Spinal cord (tissue), 10 donors: Measurements from ENCODE around the gene FOSB. TPM values are rescaled to one million over a fixed set of nuclear protein-coding genes. Genes with fewer than 3 reads are reported as not detected.
A peak's percentile ranks its signal among the peaks of the same experiment; 100 is the strongest.

ENCODE experiments used
- DNase-seq, 6 donors: peaks; one replicate each; pipeline versions ENCODE4 v3.0.0 to v3.0.0-alpha.2; 2013 to 2015; ENCODE audit warnings: low spot score in 6 of 6, low read depth in 4 of 6
- H3K27ac ChIP-seq: one replicate; pipeline ENCODE4 v1.5.1; 2013; ENCODE audit warnings: low read depth, low read length, control low read depth
- H3K27me3 ChIP-seq: one replicate; pipeline ENCODE4 v1.6.1; 2013; ENCODE audit warnings: low read length; ENCODE audit not compliant: control insufficient read depth, insufficient read depth
- H3K36me3 ChIP-seq: one replicate; pipeline ENCODE4 v1.6.1; 2013; ENCODE audit warnings: low read length; ENCODE audit not compliant: control insufficient read depth, insufficient read depth
- H3K4me1 ChIP-seq: one replicate; pipeline ENCODE4 v1.6.1; 2013; ENCODE audit warnings: low read length; ENCODE audit not compliant: control insufficient read depth, insufficient read depth
- H3K4me3 ChIP-seq: one replicate; pipeline ENCODE4 v1.5.1; 2013; ENCODE audit warnings: low read depth, low read length, control low read depth
- H3K9me3 ChIP-seq: one replicate; pipeline ENCODE4 v1.6.1; 2013; ENCODE audit warnings: low read length; ENCODE audit not compliant: control insufficient read depth, insufficient read depth
- WGBS: methylation state at CpG from one replicate; pipeline ENCODE4 v1.1.5; 2013; ENCODE audit warnings: missing lambda C conversion rate; ENCODE audit not compliant: insufficient coverage; 5-methylcytosine and 5-hydroxymethylcytosine counted together
- long read RNA-seq, 4 donors: transcript quantifications; one replicate each; lab custom pipeline, GENCODE V29; 2026
- polyA plus RNA-seq, 2 donors: library from polyadenylated mRNA; unstranded; fragments of 120-200 nt; gene quantifications; one replicate each; pipeline ENCODE4 v1.2.1, GENCODE V29; 2013; ENCODE audit not compliant: insufficient read length in 2 of 2
- total RNA-seq, 2 donors: library from RNA; depleted of rRNA in 1 of 2; stranded (reverse); fragments of 120-200 nt in 1 of 2; fragments of >200 nt in 1 of 2; gene quantifications; one replicate each; pipeline versions ENCODE4 v1.2.3 to v1.2.4, GENCODE V29; 2013 to 2014
- donor health status: healthy.

FOSB gene
- total RNA-seq: 10 to 100 TPM; 11.5 to 85.8 TPM
- polyA plus RNA-seq: 10 to 100 TPM in 1 of 2 donors, 1 to 10 TPM in 1; 5.9 to 66.5 TPM
- long read RNA-seq, donor 1, partial matches to known transcripts: 23 of 32 reads
- long read RNA-seq, donor 1, other reads (novel, unspliced or antisense): 0 of 32 reads
- long read RNA-seq, donor 2, partial matches to known transcripts: 0 of 3 reads
- long read RNA-seq, donor 2, other reads (novel, unspliced or antisense): 0 of 3 reads
- long read RNA-seq, donor 3, partial matches to known transcripts: 0 of 4 reads
- long read RNA-seq, donor 3, other reads (novel, unspliced or antisense): 0 of 4 reads
- long read RNA-seq, donor 4, transcript FOSB-205 (1 exons, 2,182 nt): major isoform, 17 of 33 reads
- long read RNA-seq, donor 4, transcript FOSB-207 (2 exons, 740 nt): minor isoform, 5 of 33 reads
- long read RNA-seq, donor 4, partial matches to known transcripts: 9 of 33 reads
- long read RNA-seq, donor 4, other reads (novel, unspliced or antisense): 0 of 33 reads

DNA sequence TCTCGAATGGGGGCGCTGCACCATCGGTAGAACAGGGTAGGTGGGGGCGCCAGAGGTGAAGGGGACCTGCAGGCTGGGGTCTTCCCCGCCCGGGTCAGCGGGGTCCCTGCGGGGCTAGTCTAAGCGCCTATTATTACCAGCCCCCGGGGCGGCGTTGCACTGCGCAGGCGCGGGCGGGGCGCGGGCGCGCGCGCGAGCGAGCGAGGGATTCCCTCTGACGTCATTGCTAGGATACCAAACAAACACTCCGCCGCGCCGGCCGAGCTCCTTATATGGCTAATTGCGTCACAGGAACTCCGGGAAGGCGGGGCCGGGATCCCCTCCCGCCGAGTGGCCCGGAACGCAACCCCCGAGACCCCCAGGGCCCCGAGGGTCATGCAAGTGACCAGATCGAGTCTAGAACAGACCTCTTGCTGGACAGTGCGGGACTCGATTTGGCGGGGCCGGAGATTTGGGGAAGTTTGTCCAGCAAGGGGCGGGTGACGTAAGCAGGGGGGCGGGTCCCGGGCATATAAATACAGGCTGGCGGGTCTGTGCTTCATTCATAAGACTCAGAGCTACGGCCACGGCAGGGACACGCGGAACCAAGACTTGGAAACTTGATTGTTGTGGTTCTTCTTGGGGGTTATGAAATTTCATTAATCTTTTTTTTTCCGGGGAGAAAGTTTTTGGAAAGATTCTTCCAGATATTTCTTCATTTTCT, at the start of gene FOSB:
FOSB (plus strand) TSS at position 541 of the 703 bp plus-strand sequence. CDS start 591 bp downstream, outside the sequence.
- peak; percentile 89 to 98 (median 92) for DNase-seq
- Histone ChIP-seq H3K36me3 (no peaks in the 10 kb centered on the region), H3K4me3 (peak within 1 kb of the TSS; percentile 82), H3K4me1 (peaks cover 41% of the 10 kb centered on the region), H3K9me3 (no peaks in the 10 kb centered on the region), H3K27ac (peak within 1 kb of the TSS; percentile 84), H3K27me3 (peaks cover 31% of the 10 kb centered on the region)
- under 1% methylated on average over 54 of the region's 56 CpGs for WGBS

DNA sequence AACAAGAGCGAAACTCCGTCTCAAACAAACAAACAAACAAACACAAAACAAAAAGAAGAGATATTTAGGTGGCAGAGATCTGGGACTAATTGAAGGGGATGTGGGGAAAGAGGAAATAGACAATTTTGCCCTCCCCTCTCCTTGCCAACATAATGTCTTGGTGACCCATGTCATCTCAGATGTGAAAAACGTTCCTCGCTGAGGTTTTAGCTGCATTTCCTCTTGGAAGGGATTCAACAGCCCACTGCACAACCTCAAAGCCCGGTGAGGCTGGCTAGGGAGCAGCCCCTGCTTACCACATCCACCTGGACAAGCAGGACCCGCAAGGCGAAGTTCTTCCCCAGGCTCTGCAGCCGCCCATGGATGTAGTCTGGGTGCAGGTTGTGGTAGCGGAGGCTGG, 49.0 kb upstream of the FOSB start:
- Histone ChIP-seq H3K4me3 (no peak overlapping the region), H3K4me1 (peaks cover 19% of the 10 kb centered on the region), H3K27ac (no peak overlapping the region), H3K9me3 (no peaks in the 10 kb centered on the region), H3K27me3 (no peaks in the 10 kb centered on the region), H3K36me3 (peaks cover 80% of the 10 kb centered on the region)
- DNase-seq: no peak
- 97% methylated on average over 6 of the region's 9 CpGs for WGBS

DNA sequence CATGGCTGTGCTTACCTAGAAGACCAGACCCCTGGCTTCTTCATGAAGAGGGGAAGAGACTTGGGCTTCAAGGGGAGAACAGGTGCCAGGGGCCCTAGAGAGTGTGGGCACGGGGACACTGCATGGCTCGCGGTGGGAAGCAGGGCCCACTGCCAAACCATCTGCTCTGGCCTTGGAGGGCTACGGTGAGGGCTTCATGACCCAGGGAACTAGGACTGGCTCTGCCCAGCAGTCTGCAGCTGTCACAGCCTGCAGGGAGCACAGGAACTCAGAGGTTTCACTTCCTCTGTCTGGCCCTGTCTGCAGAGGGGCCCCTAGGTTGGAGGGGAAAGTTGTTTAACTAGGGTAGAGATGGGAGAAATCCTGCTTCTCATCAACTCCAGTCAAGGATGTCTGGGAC, 48.4 kb upstream of the FOSB start:
- Histone ChIP-seq H3K36me3 (peaks cover 74% of the 10 kb centered on the region), H3K27ac (no peak overlapping the region)
- no peak for DNase-seq

DNA sequence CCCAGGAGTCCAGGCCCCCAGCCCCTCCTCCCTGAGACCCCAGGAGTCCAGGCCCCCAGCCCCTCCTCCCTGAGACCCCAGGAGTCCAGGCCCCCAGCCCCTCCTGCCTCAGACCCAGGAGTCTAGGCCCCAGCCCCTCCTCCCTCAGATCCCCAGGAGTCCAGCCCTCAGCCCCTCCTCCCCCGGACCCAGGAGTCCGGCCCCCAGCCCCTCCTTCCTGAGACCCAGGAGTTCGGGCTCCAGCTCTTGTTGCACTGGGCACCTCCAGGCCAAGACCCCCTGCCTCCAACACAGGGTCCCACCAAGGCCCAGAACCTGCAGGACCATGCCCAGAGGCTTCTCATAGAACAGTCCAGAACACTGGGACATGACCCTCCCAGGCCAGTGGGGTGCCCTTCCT, 47.9 kb upstream of the FOSB start:
- DNase-seq: no peak
- Histone ChIP-seq H3K4me1 (peaks cover 26% of the 10 kb centered on the region), H3K27ac (no peak overlapping the region), H3K36me3 (peaks cover 69% of the 10 kb centered on the region), H3K27me3 (no peaks in the 10 kb centered on the region), H3K4me3 (no peak overlapping the region), H3K9me3 (no peaks in the 10 kb centered on the region)
- 50% methylated on average over 3 of the region's 3 CpGs for WGBS

More for the DNA sequence above, 48.4 kb upstream of the FOSB start:
- Histone ChIP-seq H3K9me3 (no peaks in the 10 kb centered on the region), H3K4me1 (peaks cover 25% of the 10 kb centered on the region), H3K27me3 (no peaks in the 10 kb centered on the region), H3K4me3 (no peak overlapping the region)
- 71% methylated on average over 4 of the region's 4 CpGs for WGBS

DNA sequence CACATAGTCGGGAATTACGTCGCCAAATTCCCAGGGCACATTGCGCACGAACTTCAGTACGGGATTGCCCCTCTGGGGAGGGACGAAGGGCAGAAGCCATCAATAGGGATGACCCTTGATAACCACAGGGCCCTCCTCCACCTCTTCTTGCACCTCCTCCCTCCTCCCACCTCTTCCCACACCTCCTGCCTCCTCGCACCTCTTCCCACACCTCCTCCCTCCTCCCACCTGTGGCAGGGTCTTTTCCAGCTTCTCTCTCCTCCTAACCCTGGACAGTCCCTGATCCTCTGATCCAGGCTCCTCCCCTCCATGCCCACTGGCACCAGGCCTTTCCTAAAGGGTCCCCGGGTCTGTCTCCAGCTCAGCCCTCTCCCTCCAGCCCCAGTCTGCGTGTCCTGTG, 47.4 kb upstream of the FOSB start:
- no peak overlapping the region for H3K4me3 ChIP-seq
- WGBS: 84% methylated on average over 8 of the region's 10 CpGs
- peaks cover 26% of the 10 kb centered on the region for H3K4me1 ChIP-seq
- no peak overlapping the region for H3K27ac ChIP-seq
- no peaks in the 10 kb centered on the region for H3K9me3 ChIP-seq
- DNase-seq: no peak
- H3K36me3 ChIP-seq: peaks cover 67% of the 10 kb centered on the region
- no peaks in the 10 kb centered on the region for H3K27me3 ChIP-seq

DNA sequence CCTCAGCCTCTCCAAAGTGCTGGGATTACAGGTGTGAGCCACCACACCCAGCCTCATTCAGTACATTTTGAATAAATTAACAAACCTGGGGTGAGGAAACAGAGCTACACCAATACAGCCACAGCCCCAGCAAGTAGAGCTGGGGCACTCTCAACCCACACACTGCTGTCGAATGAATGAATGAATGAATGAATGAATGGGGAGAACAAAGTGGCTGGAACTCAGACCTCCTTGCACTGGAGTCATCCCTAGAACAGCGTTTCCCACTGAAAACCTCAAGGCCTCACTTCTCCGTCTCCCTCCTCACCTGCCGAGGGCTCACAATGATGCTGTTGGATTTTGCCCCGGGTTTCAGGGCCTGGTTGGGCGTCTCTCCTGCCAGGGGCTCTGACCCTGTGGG, 46.9 kb upstream of the FOSB start:
- no peaks in the 10 kb centered on the region for H3K9me3 ChIP-seq
- peaks cover 61% of the 10 kb centered on the region for H3K36me3 ChIP-seq
- peaks cover 26% of the 10 kb centered on the region for H3K4me1 ChIP-seq
- no peak for DNase-seq
- WGBS: 95% methylated on average over 4 of the region's 6 CpGs
- H3K27me3 ChIP-seq: no peaks in the 10 kb centered on the region
- no peak overlapping the region for H3K4me3 ChIP-seq
- H3K27ac ChIP-seq: no peak overlapping the region

DNA sequence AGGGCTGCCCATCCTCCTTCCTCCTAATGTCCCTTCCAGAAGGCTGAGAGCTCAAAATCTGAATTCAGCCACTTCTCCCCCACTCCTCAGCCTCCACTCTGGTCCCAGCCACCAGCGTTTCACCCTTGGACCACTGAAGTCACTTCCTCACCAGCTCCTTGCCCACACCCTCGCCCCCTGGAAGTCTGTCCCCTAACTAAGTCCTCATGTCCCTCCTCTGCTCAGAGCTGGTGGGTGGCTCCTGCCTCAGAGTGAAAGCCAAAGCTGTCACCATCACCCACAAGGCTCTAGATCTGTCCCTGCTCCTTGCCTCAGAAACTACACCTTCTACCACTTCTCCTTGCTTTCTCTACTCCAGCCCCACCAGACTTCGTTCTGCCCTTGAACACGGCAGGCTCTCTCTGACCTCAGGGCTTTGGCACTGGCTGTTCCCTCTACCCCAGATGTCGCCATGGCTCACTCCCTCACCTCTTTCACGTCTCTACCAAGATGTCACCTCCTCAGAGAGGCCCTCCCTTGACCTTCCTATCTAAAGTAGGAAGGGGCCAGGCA, 45.8 kb upstream of the FOSB start:
- H3K4me1 ChIP-seq: peaks cover 26% of the 10 kb centered on the region
- H3K36me3 ChIP-seq: peaks cover 50% of the 10 kb centered on the region
- no peaks in the 10 kb centered on the region for H3K9me3 ChIP-seq
- no peak overlapping the region for H3K4me3 ChIP-seq
- no peak for DNase-seq
- H3K27me3 ChIP-seq: no peaks in the 10 kb centered on the region
- H3K27ac ChIP-seq: no peak overlapping the region
- 100% methylated on average over 5 of the region's 6 CpGs for WGBS

DNA sequence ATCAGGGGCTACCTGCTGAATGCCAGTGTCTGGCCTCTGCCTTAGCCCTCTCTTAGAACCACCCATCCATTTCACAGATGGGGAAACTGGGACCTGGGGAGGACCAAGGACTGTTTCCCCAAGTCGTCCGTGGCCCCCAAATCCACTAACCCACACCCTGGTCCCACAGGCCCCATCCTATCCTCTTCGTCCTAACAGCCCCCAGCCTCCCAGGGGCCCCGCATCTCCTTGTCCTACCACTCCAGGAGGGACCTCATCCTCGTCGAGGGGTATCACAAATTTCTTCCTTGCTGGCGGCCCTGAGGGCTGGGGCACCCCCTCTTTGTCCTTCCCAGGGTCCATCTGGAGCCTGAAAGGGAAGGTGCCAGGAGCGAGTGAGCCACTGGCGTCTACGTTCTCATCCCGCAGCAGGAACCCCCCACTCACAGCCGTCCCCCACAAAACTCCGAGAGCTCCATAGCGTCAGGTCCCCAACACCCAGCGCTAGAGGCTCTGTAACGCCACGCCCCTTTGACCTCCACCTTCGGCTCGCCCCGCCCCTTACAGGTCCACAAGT, 44.7 kb upstream of the FOSB start:
- 7% methylated on average over 20 of the region's 20 CpGs for WGBS
- Histone ChIP-seq H3K4me1 (peaks cover 29% of the 10 kb centered on the region), H3K9me3 (no peaks in the 10 kb centered on the region), H3K27me3 (peaks cover under 1% of the 10 kb centered on the region), H3K36me3 (peaks cover 41% of the 10 kb centered on the region), H3K27ac (peak overlapping the region; percentile 88), H3K4me3 (peak overlapping the region; percentile 75)
- no peak for DNase-seq

DNA sequence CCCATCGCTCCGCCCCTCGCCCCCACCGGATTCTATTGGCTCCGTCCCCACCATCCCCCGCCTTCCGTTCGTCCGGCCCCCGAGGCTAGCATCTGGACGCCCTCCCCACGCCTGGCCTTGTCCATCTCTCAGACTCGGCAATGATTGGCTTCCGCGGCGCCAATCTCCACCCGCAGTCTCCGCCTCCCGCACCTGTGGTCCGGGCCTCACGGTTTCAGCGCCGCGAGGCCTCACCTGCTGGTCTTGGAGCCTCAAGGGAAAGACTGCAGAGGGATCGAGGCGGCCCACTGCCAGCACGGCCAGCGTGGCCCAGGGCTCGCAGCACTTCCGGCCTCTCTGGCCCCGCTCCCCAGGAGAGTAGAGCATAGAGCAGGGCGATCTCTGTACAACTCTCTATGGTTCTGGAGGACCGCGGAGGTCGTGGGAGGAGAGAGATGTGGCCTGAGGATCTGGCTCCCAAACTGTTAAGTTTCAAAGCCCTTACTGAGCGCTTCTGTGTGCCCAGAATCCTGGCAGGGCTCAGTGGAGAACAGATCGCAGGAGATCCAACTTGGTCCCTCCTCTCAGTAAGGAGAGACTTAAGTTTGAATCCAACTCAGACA, 44.1 kb upstream of the FOSB start, which contains the start of gene ERCC1:
ERCC1 (minus strand) TSS at position 329 of the 602 bp plus-strand sequence. CDS start 543 bp downstream, outside the sequence.
- peaks cover 35% of the 10 kb centered on the region for H3K36me3 ChIP-seq
- DNase-seq: peak in 5 of 6 donors; percentile 74 to 97 (median 81)
- H3K27me3 ChIP-seq: peaks cover 6% of the 10 kb centered on the region
- peaks cover 33% of the 10 kb centered on the region for H3K4me1 ChIP-seq
- peak within 1 kb of the TSS; percentile 75 for H3K4me3 ChIP-seq
- WGBS: 0% methylated on average over 37 of the region's 37 CpGs
- peak within 1 kb of the TSS; percentile 88 for H3K27ac ChIP-seq
- H3K9me3 ChIP-seq: no peaks in the 10 kb centered on the region
